H1 (cell line): ENCODE data around the gene CTIF. TPM values are rescaled to one million over a fixed set of nuclear protein-coding genes. Genes with fewer than 3 reads are reported as not detected.

Experiments
- CTCF ChIA-PET: fragments of 300-600 bp; sonication (Branson Sonifier 250); formaldehyde crosslinking; loops from one replicate; lab custom pipeline; 2021; ENCODE audit not compliant: partially characterized antibody; lab: Charles Lee
- POLR2A ChIA-PET: fragments of 300-600 bp; sonication (Branson Sonifier 250); formaldehyde crosslinking; loops from one replicate; lab custom pipeline; 2021; ENCODE audit warnings: inconsistent platforms; ENCODE audit not compliant: partially characterized antibody; lab: Charles Lee
- DNase-seq, 2 experiments: peaks; one replicate each; pipeline versions ENCODE4 v3.0.0 to v3.0.0-alpha.2; 2010 to 2022; ENCODE audit warnings: low spot score in 2 of 2, low read depth in 1 of 2, mixed read lengths in 1 of 2
- FAIRE-seq: peaks from 2 replicates; lab custom pipeline; 2011; peaks lifted over from hg19 to GRCh38; lab: Jason Lieb, UNC
- H2AFZ ChIP-seq: 2 replicates; pipeline ENCODE4 v1.8.1; 2012; ENCODE audit warnings: low read length, inconsistent platforms
- H2AK5ac ChIP-seq: 2 replicates; pipeline ENCODE4 v1.6.1; 2013; ENCODE audit warnings: low read depth, low read length
- H2BK120ac ChIP-seq: replicated peaks from 2 replicates; pipeline ENCODE3; 2013; ENCODE audit warnings: low read depth, low read length, inconsistent platforms
- H2BK12ac ChIP-seq: 2 replicates; pipeline ENCODE4 v1.6.1; 2013; ENCODE audit warnings: low read depth, low read length
- H2BK15ac ChIP-seq: 2 replicates; pipeline ENCODE4 v1.6.1; 2013; ENCODE audit warnings: low read length
- H2BK20ac ChIP-seq: 2 replicates; pipeline ENCODE4 v1.6.1; 2013; ENCODE audit warnings: low read length
- H2BK5ac ChIP-seq: 2 replicates; pipeline ENCODE4 v1.6.1; 2013; ENCODE audit warnings: low read depth, low read length
- H3K14ac ChIP-seq: 2 replicates; pipeline ENCODE4 v1.6.1; 2013; ENCODE audit warnings: inconsistent platforms; ENCODE audit not compliant: insufficient read length
- H3K18ac ChIP-seq: 2 replicates; pipeline ENCODE4 v1.6.1; 2013; ENCODE audit warnings: low read length; ENCODE audit errors: extremely low read depth
- H3K23ac ChIP-seq: 2 replicates; pipeline ENCODE4 v1.6.1; 2013; ENCODE audit warnings: inconsistent platforms; ENCODE audit not compliant: insufficient read length
- H3K23me2 ChIP-seq: 2 replicates; pipeline ENCODE4 v1.6.1; 2013; ENCODE audit warnings: low read depth, low read length
- H3K27ac ChIP-seq: 2 replicates; pipeline ENCODE4 v1.6.1; 2011; ENCODE audit warnings: low read depth, low read length, inconsistent platforms
- H3K27me3 ChIP-seq, 4 experiments: replicated peaks in 1 of 4; 1 replicate in 1 of 4; 2 replicates in 3 of 4; pipeline versions ENCODE4 v1.6.1 to v1.8.1; 2011 to 2013; ENCODE audit warnings: low read length in 3 of 4, mild to moderate bottlenecking in 3 of 4, inconsistent platforms in 2 of 4, mixed read lengths in 2 of 4, moderate library complexity in 1 of 4; ENCODE audit not compliant: control insufficient read depth in 3 of 4, insufficient read depth in 3 of 4; ENCODE audit errors: extremely low read depth in 1 of 4
- H3K36me3 ChIP-seq, 4 experiments: 2 replicates each; pipeline versions ENCODE4 v1.6.1 to v1.8.1; 2011 to 2013; ENCODE audit warnings: mild to moderate bottlenecking in 4 of 4, low read length in 3 of 4, moderate library complexity in 2 of 4, control low read depth in 1 of 4, inconsistent platforms in 1 of 4; ENCODE audit not compliant: insufficient read depth in 4 of 4, control insufficient read depth in 2 of 4
- H3K4ac ChIP-seq: replicated peaks from 2 replicates; pipeline ENCODE3; 2013; ENCODE audit warnings: low read length, low read depth, mixed read lengths, inconsistent platforms; ENCODE audit not compliant: insufficient read length
- H3K4me1 ChIP-seq, 4 experiments: replicated peaks in 1 of 4; 1 replicate in 1 of 4; 2 replicates in 3 of 4; pipeline versions ENCODE4 v1.6.1 to v1.8.1; 2011 to 2013; ENCODE audit warnings: low read length in 3 of 4, inconsistent platforms in 2 of 4, mixed read lengths in 1 of 4; ENCODE audit not compliant: insufficient read depth in 4 of 4, control insufficient read depth in 3 of 4
- H3K4me2 ChIP-seq, 2 experiments: 2 replicates each; pipeline versions ENCODE4 v1.6.1 to v1.8.1; 2011 to 2013; ENCODE audit warnings: low read depth in 2 of 2, low read length in 2 of 2, control low read depth in 1 of 2, inconsistent platforms in 1 of 2, mild to moderate bottlenecking in 1 of 2; ENCODE audit not compliant: insufficient read depth in 1 of 2
- H3K4me3 ChIP-seq, 4 experiments: fragments of 200-600, 300-600 bp in 1 of 4; sonication (generic), shearing (Covaris generic), sonication (Bioruptor Twin) in 1 of 4; 2 replicates each; pipeline versions ENCODE4 v1.5.1 to v1.8.1; 2011 to 2016; ENCODE audit warnings: low read length in 4 of 4, low read depth in 3 of 4, control low read depth in 2 of 4, inconsistent platforms in 2 of 4, mild to moderate bottlenecking in 2 of 4, mixed read lengths in 1 of 4, moderate library complexity in 1 of 4; ENCODE audit not compliant: insufficient read depth in 2 of 4; ENCODE audit errors: extremely low read depth in 1 of 4
- H3K56ac ChIP-seq: replicated peaks from 2 replicates; pipeline ENCODE3; 2013; ENCODE audit warnings: low read depth, mild to moderate bottlenecking, mixed read lengths, low read length, inconsistent platforms; ENCODE audit not compliant: insufficient read length
- H3K79me1 ChIP-seq: 2 replicates; pipeline ENCODE4 v1.6.1; 2013; ENCODE audit warnings: low read depth, low read length, control low read depth
- H3K79me2 ChIP-seq, 2 experiments: 2 replicates each; pipeline versions ENCODE4 v1.6.1 to v1.8.1; 2012 to 2013; ENCODE audit warnings: low read length in 2 of 2, mild to moderate bottlenecking in 2 of 2, inconsistent platforms in 1 of 2; ENCODE audit not compliant: insufficient read depth in 2 of 2, control insufficient read depth in 1 of 2
- H3K9ac ChIP-seq, 4 experiments: replicated peaks in 1 of 4; 1 replicate in 1 of 4; 2 replicates in 3 of 4; pipeline versions ENCODE4 v1.6.1 to v1.8.1; 2011 to 2013; ENCODE audit warnings: low read depth in 3 of 4, low read length in 3 of 4, control low read depth in 2 of 4, mild to moderate bottlenecking in 2 of 4, moderate library complexity in 2 of 4, inconsistent platforms in 1 of 4; ENCODE audit errors: extremely low read depth in 1 of 4
- H3K9me3 ChIP-seq, 2 experiments: 2 replicates each; pipeline versions ENCODE4 v1.6.1 to v1.8.1; 2012 to 2013; ENCODE audit warnings: mild to moderate bottlenecking in 2 of 2, moderate library complexity in 2 of 2, control low read depth in 1 of 2, inconsistent platforms in 1 of 2, low read depth in 1 of 2, low read length in 1 of 2, mixed read lengths in 1 of 2; ENCODE audit not compliant: insufficient read depth in 2 of 2
- H4K20me1 ChIP-seq, 2 experiments: replicated peaks in 1 of 2; 2 replicates each; pipeline versions ENCODE3 to v1.8.1; 2011 to 2013; ENCODE audit warnings: inconsistent platforms in 2 of 2, low read length in 2 of 2, mild to moderate bottlenecking in 1 of 2; ENCODE audit not compliant: insufficient read depth in 2 of 2, control insufficient read depth in 1 of 2
- H4K5ac ChIP-seq: 2 replicates; pipeline ENCODE4 v1.6.1; 2013; ENCODE audit warnings: low read length, low read depth, mixed read lengths, inconsistent platforms; ENCODE audit not compliant: insufficient read length
- H4K8ac ChIP-seq: 2 replicates; pipeline ENCODE4 v1.8.0; 2013; ENCODE audit warnings: mild to moderate bottlenecking, moderate library complexity, low read length, inconsistent platforms; ENCODE audit not compliant: insufficient read depth; ENCODE audit errors: extremely low read depth
- H4K91ac ChIP-seq: replicated peaks from 2 replicates; pipeline ENCODE3; 2013; ENCODE audit warnings: low read length, mixed read lengths, inconsistent platforms; ENCODE audit not compliant: insufficient read length
- BRCA1 ChIP-seq: IDR thresholded peaks from 2 replicates; pipeline ENCODE4 v1.6.1; 2012; ENCODE audit warnings: low read depth, low read length, improper control_type of control experiment
- EGR1 ChIP-seq: IDR thresholded peaks from 2 replicates; pipeline ENCODE4 v1.6.1; 2011; ENCODE audit warnings: low read depth, low read length, borderline replicate concordance
- EP300 ChIP-seq, 2 experiments: IDR thresholded peaks; 1 replicate in 1 of 2; 2 replicates in 1 of 2; pipeline ENCODE4 v1.6.1; 2011 to 2012; ENCODE audit warnings: low read depth in 2 of 2, low read length in 2 of 2, mild to moderate bottlenecking in 2 of 2, borderline replicate concordance in 1 of 2, inconsistent platforms in 1 of 2, moderate library complexity in 1 of 2
- GABPA ChIP-seq: IDR thresholded peaks from 2 replicates; pipeline ENCODE4 v1.6.1; 2011; ENCODE audit warnings: mild to moderate bottlenecking, low read length, moderate library complexity, borderline replicate concordance; ENCODE audit not compliant: insufficient read depth
- HDAC6 ChIP-seq: IDR thresholded peaks from one replicate; pipeline ENCODE4 v1.7.1; 2012; ENCODE audit warnings: low read depth, mild to moderate bottlenecking, inconsistent platforms, low read length, moderate library complexity
- JUND ChIP-seq: IDR thresholded peaks from 2 replicates; pipeline ENCODE4 v1.6.1; 2011; ENCODE audit warnings: mild to moderate bottlenecking, improper control_type of control experiment, low read length
- POU5F1 ChIP-seq: IDR thresholded peaks from 2 replicates; pipeline ENCODE4 v1.6.1; 2011; ENCODE audit warnings: low read depth, mild to moderate bottlenecking, low read length, moderate library complexity
- SAP30 ChIP-seq: fragments of 300-600 bp; sonication (generic); IDR thresholded peaks from 2 replicates; pipeline ENCODE4 v1.7.1; 2012; ENCODE audit warnings: low read length, moderate library complexity, mild to moderate bottlenecking, inconsistent platforms; ENCODE audit not compliant: insufficient read depth, insufficient replicate concordance
- SIX5 ChIP-seq: IDR thresholded peaks from 2 replicates; pipeline ENCODE4 v1.6.1; 2011; ENCODE audit warnings: mild to moderate bottlenecking, low read depth, low read length
- TCF12 ChIP-seq: IDR thresholded peaks from 2 replicates; pipeline ENCODE4 v1.6.1; 2011; ENCODE audit warnings: low read depth, mild to moderate bottlenecking, low read length
- ZNF274 ChIP-seq: IDR thresholded peaks from 2 replicates; pipeline ENCODE4 v1.7.0; 2012; ENCODE audit warnings: low read length, borderline replicate concordance; ENCODE audit errors: extremely low read depth
- WGBS, 2 experiments: shearing (Covaris generic) in 1 of 2; methylation state at CpG; one replicate each; pipeline versions ENCODE4 v1.1.6 to v1.1.7; 2013 to 2015; ENCODE audit warnings: low lambda C conversion rate in 2 of 2, mixed read lengths in 2 of 2, inconsistent platforms in 1 of 2, low coverage in 1 of 2, missing lambda C conversion rate in 1 of 2; ENCODE audit not compliant: insufficient replicate concordance in 2 of 2, insufficient coverage in 1 of 2, insufficient read length in 1 of 2; ENCODE audit errors: extremely low coverage in 1 of 2, missing lambda C conversion rate in 1 of 2; 5-methylcytosine and 5-hydroxymethylcytosine counted together
- polyA plus RNA-seq, 7 experiments: library from polyadenylated mRNA; depleted of rRNA in 3 of 7; stranded (reverse) in 5 of 7; unstranded in 2 of 7; fragments of >200 nt in 5 of 7; fragments of 200-250 nt in 2 of 7; gene quantifications; 1 replicate in 5 of 7; 2 replicates in 1 of 7; 4 replicates in 1 of 7; pipeline versions ENCODE4 v1.2.1 to v1.2.3, GENCODE V29; 2011 to 2013; ENCODE audit warnings: missing spikeins in 2 of 7, mixed read lengths in 2 of 7
- total RNA-seq: library from RNA; stranded (reverse); fragmentation: NEBNext Ultra II Directional; extraction: Animal tissue kit (Norgen Biotek cat#: 25700); gene quantifications from 2 replicates; pipeline ENCODE4 v1.2.1, GENCODE V29; 2021
- TF ChIP-seq, protein P1 (sequence below): IDR thresholded peaks from 2 replicates; pipeline ENCODE4 v1.6.1; 2012; ENCODE audit warnings: inconsistent platforms

CTIF gene
- total and polyA plus RNA-seq, 2 of the 8 experiments (the other 6 are each of a cell fraction or from before 2014, with no cell fraction given) = 9.0 to 17.8 TPM

DNA sequence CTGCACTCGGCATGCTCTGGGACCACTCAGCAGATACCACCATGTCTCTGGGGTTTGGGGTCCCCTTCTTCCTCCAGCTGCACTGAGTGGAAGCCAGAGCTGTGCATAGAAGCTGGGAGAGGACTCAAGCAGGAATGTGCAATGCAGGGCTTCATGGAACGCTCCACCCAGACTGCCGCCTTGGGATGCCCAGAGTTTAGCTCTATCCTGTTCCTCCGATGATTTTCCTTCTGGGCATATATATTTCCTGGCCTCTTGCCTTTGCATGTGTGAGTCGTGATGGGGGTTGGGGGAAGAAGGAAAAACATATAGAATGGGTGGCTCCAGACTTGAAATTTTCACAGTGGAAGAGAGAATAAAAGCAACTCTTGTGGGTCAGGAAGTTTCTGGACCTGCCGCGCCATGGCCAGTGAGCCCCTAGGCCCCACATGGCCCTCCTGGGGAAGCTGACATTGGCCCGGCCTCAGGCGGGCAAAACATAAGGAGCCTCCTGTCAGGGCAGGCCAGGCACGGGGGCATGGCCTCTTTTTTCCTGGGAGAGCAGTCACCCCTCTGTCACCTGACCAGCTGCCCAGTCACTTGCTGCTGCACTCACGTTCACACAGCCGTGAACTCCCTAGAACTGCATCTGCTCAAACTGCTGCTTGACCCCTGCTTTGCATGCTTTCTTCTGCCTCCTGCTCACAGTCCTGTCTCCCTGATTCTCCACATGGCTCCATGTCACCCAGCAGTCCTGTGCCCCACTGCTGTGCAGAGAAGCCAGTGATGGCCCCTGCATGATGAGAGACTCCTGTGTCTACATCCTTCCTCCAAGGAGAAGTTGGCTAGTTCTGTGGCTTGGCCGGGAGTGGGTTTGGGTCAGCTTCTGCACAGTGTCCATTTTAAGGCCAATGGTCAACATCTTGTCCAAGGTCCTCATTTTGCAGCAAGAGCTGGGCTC, 197.8 kb downstream of the CTIF start:
- Histone ChIP-seq H2AFZ (no peak overlapping the region), H3K23me2 (no peaks in the 10 kb centered on the region), H3K27me3 (no peaks in the 10 kb centered on the region), H3K79me2 (no peaks in the 10 kb centered on the region), H2AK5ac (no peak overlapping the region), H3K27ac (no peak overlapping the region), H2BK15ac (no peak overlapping the region), H3K9me3 (no peaks in the 10 kb centered on the region), H2BK5ac (no peak overlapping the region), H4K20me1 (peaks cover 2 to 5% of the 10 kb centered on the region in 2 experiments), H3K18ac (no peak overlapping the region), H4K5ac (no peak overlapping the region), H2BK12ac (no peak overlapping the region), H3K4me2 (no peak overlapping the region), H2BK120ac (no peak overlapping the region), H3K4ac (no peak overlapping the region), H3K9ac (no peak overlapping the region), H3K36me3 (no peaks in the 10 kb centered on the region), H2BK20ac (no peak overlapping the region), H3K79me1 (no peaks in the 10 kb centered on the region), H3K56ac (no peak overlapping the region), H3K4me3 (no peak overlapping the region), H4K91ac (no peak overlapping the region), H3K4me1 (peaks cover 0 to 6% (median 1%) of the 10 kb centered on the region in 4 experiments; a peak in 2 of 7 replicates), H3K14ac (no peak overlapping the region), H3K23ac (no peak overlapping the region), H4K8ac (no peak overlapping the region; the same call in 1 of the 2 replicates)
- ChIA-PET CTCF (interaction anchor here (0.5 to 3.1 kb wide), 8 partner anchors 9 to 93 kb away, joined by 3 to 14 read pairs (median 4); no protein-coding TSS in a partner anchor), POLR2A (no interaction called here)
- DNase-seq (no peak), FAIRE-seq (no peak)
- WGBS, 2 experiments = 90% methylated on average over 13 of the region's 13 CpGs; no CpG with 5 or more reads in 1 of the 2 experiments
- no peak for TF ChIP-seq GABPA
- TF ChIP-seq JUND = no peak
- no peak for TF ChIP-seq POU5F1
- no peak for TF ChIP-seq HDAC6
- TF ChIP-seq, protein P1, sequence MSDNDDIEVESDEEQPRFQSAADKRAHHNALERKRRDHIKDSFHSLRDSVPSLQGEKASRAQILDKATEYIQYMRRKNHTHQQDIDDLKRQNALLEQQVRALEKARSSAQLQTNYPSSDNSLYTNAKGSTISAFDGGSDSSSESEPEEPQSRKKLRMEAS = no peak
- TF ChIP-seq EP300 (IDR thresholded peaks at IDR 0.05; ENCODE audit: borderline replicate concordance in 1 of 2, low read depth in 2 of 2, low read length in 2 of 2) = no peak
- no peak for TF ChIP-seq SAP30
- TF ChIP-seq BRCA1 = no peak
- no peak for TF ChIP-seq TCF12
- TF ChIP-seq ZNF274 = no peak
- TF ChIP-seq SIX5 = no peak
- no peak for TF ChIP-seq EGR1
